Left lung (tissue), 10 donors: Measurements from ENCODE around the gene SND1. TPM values are rescaled to one million over a fixed set of nuclear protein-coding genes. Genes with fewer than 3 reads are reported as not detected.

Source experiments
- ATAC-seq: fragments of 200-7000 bp; cut with Tn5 transposase; one replicate; pipeline ENCODE4 v1.9.1; 2020; ENCODE audit warnings: moderate library complexity
- DNase-seq, 4 donors: peaks; one replicate each; pipeline ENCODE4 v3.0.0-alpha.2; 2013 to 2020
- H3K27ac ChIP-seq, 2 donors: fragments of 200-600 bp; sonication (generic) in 1 of 2; one replicate each; pipeline versions ENCODE4 v1.5.0 to v1.8.0; 2020 to 2021
- H3K27me3 ChIP-seq, 2 donors: fragments of 200-600 bp; sonication (generic) in 1 of 2; one replicate each; pipeline versions ENCODE4 v1.5.0 to v1.8.0; 2020 to 2021
- H3K36me3 ChIP-seq, 2 donors: fragments of 200-600 bp; sonication (generic) in 1 of 2; one replicate each; pipeline versions ENCODE4 v1.5.0 to v1.8.0; 2020 to 2021
- H3K4me1 ChIP-seq, 2 donors: fragments of 200-600 bp; one replicate each; pipeline ENCODE4 v1.8.0; 2021
- H3K4me3 ChIP-seq, 2 donors: fragments of 200-600 bp; sonication (generic) in 1 of 2; one replicate each; pipeline versions ENCODE4 v1.5.0 to v1.8.0; 2020 to 2021; ENCODE audit warnings: mild to moderate bottlenecking in 1 of 2
- H3K9me3 ChIP-seq, 2 donors: fragments of 200-600 bp; sonication (generic) in 1 of 2; one replicate each; pipeline versions ENCODE4 v1.5.0 to v1.8.0; 2020 to 2021
- intact Hi-C, 2 donors: fragments of 100-400 bp; cut with DNase I; formaldehyde crosslinking; loops; one replicate each; pipeline versions ENCODE4 v1.11.2 to v1.14.2; 2022
- polyA plus RNA-seq, 6 donors: library from polyadenylated mRNA; unstranded; fragments of 120-200 nt; gene quantifications; one replicate each; pipeline ENCODE4 v1.2.1, GENCODE V29; 2013; ENCODE audit not compliant: insufficient read length in 6 of 6
- total RNA-seq, 2 donors: library from RNA; stranded (reverse); fragmentation: NEBNext Ultra II Directional; extraction: Animal tissue kit (Norgen Biotek cat#: 25700); gene quantifications; one replicate each; pipeline ENCODE4 v1.2.1, GENCODE V29; 2021
- TF ChIP-seq, protein P1 (sequence below), 2 donors: fragments of 200-600 bp; sonication (generic) in 1 of 2; IDR thresholded peaks; one replicate each; pipeline versions ENCODE4 v1.5.0 to v1.8.0; 2021; ENCODE audit warnings: antibody characterized with exemption in 2 of 2
- donor health status: DM: no; HTN: yes; CAD: no.
- donor health status: DM: no; HTN: no; CAD: no.

The SND1 gene
- total and polyA plus RNA-seq, 8 donors: 141 to 229 (median 156) TPM

- peak within 1 kb of the TSS; percentile 19 to 92 for H3K27ac ChIP-seq
- H3K4me3 ChIP-seq: peak within 1 kb of the TSS; percentile 48 to 59
- peak in 3 of 4 donors; percentile 43 to 90 (median 52) for DNase-seq
- peaks cover 0 to 11% of the 10 kb centered on the region in 2 donors for H3K36me3 ChIP-seq
- H3K4me1 ChIP-seq: peaks cover 13 to 62% of the 10 kb centered on the region in 2 donors
- H3K9me3 ChIP-seq: no peaks in the 10 kb centered on the region
- peaks cover 0 to 7% of the 10 kb centered on the region in 2 donors for H3K27me3 ChIP-seq
- TF ChIP-seq, protein P1, sequence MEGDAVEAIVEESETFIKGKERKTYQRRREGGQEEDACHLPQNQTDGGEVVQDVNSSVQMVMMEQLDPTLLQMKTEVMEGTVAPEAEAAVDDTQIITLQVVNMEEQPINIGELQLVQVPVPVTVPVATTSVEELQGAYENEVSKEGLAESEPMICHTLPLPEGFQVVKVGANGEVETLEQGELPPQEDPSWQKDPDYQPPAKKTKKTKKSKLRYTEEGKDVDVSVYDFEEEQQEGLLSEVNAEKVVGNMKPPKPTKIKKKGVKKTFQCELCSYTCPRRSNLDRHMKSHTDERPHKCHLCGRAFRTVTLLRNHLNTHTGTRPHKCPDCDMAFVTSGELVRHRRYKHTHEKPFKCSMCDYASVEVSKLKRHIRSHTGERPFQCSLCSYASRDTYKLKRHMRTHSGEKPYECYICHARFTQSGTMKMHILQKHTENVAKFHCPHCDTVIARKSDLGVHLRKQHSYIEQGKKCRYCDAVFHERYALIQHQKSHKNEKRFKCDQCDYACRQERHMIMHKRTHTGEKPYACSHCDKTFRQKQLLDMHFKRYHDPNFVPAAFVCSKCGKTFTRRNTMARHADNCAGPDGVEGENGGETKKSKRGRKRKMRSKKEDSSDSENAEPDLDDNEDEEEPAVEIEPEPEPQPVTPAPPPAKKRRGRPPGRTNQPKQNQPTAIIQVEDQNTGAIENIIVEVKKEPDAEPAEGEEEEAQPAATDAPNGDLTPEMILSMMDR (IDR thresholded peaks at IDR 0.05): no peak
- intact Hi-C loops: no loop called here
- peak; percentile 56 for ATAC-seq
Observed at GRCh38 chr7:128030654-128031611, 378.9 kb downstream of the SND1 start, which contains the start of gene LRRC4. LRRC4 (minus strand) TSS chr7:128031437; CDS start chr7:128030640, 797 bp downstream.

DNA sequence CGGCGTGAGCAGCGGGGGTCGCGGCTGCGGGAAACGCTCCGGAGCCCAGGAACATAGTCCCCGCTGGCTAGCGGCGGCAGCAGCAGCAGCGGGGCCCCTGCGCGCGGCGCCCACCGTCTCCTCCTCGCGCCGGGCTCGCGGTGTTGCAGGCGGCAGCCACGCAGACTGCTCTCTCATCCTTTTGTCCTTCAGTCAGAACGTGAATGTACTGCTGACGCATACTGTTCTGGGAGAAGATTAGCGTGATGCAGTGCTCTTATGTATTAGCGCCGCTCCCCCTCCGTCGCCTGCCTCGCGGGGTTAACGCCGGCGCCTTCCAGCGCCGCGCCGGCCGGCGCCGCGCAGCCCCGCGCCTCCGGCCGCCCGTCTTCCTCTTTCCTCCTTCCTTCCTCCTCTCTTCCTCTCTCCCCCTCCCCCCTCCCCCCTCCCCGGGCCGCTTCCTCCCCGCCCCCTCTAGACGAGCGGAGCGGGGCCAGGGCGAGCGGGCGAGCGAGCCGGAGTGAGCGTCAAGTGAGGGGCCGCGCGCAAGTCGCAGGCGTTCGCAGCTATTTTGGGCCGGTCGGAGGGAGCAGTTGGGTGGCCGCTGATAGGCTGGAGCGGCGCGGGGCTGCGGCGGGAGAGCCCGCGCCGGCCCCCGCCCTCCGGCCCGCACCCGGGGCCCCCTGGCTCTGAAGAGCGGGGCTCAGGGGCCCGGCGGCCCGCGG, 380.1 kb downstream of the SND1 start:
- intact Hi-C loops: no loop called here
- Histone ChIP-seq H3K4me1 (peaks cover 7 to 51% of the 10 kb centered on the region in 2 donors), H3K27me3 (peaks cover 0 to 7% of the 10 kb centered on the region in 2 donors), H3K36me3 (peaks cover 0 to 11% of the 10 kb centered on the region in 2 donors), H3K4me3 (peak overlapping the region; percentile 48 to 59), H3K9me3 (no peaks in the 10 kb centered on the region), H3K27ac (peak overlapping the region; percentile 19 to 92)
- TF ChIP-seq, protein P1 (IDR thresholded peaks at IDR 0.05): peak; percentile 13 to 17
- ATAC-seq (peak; percentile 68), DNase-seq (peak; percentile 48 to 87 (median 72))

DNA sequence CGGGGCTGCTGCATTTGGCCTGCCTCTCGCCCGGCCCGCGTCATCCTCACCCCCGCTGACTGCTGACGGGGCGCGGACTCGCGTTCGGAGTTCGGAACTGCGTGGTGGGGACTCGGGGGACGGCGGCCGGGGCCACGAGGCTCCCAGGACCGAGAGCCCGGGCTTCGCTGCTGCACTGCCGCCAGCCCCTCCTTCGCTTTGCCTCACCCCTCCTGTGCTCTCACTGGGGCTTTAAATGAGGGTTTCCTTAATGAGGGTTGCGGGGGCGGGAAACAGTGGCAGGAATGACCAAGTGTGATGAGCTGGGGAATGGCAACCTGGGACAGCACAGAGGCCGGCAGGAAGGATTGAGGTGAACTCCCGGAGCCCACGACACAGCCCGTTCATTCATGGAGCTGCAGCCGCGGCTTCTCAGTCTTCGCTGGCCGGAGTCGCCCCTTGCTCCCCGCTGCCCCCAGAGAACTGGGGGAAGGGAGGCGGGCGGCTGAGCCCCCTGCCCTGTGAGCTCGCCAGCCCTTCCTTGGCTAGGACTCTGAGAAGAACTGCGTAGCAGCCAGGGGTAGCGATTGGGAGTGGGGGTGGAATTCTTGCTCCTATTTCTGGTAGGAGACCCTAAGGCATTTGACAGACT, 380.7 kb downstream of the SND1 start:
- intact Hi-C loops: no loop called here
- peaks cover 7 to 44% of the 10 kb centered on the region in 2 donors for H3K4me1 ChIP-seq
- H3K27me3 ChIP-seq: peaks cover 0 to 7% of the 10 kb centered on the region in 2 donors
- peak overlapping the region; percentile 48 to 59 for H3K4me3 ChIP-seq
- H3K27ac ChIP-seq: peak overlapping the region in 1 of 2 donors; percentile 92
- DNase-seq (peak in 2 of 4 donors; percentile 43 to 88), ATAC-seq (peak; percentile 27)
- TF ChIP-seq, protein P1 (IDR thresholded peaks at IDR 0.05): no peak
- peaks cover 0 to 11% of the 10 kb centered on the region in 2 donors for H3K36me3 ChIP-seq
- H3K9me3 ChIP-seq: no peaks in the 10 kb centered on the region

DNA sequence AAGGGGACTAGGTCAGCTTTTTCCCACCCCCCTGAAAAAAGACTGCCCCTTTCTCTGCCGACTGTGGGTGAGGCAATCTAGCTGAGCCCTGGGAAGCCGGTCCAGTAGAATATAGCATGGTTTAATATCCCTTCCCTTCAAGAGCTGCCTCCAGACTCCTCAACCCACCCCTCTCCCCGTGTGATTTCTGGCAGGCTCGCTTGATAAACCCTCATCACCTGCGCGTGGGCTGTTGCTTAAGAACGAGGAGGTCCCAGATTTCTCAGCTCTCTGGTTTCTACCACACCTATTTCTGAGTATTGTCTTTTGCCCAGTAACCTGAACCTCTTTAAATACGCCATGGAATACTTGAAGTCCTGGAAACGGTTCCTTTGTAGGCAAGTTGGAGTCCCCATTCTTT, 381.3 kb downstream of the SND1 start:
- DNase-seq (peak in 1 of 4 donors; percentile 35), ATAC-seq (peak; percentile 5)
- intact Hi-C loops: no loop called here
- Histone ChIP-seq H3K4me3 (no peak overlapping the region), H3K27ac (no peak overlapping the region), H3K27me3 (peaks cover 0 to 7% of the 10 kb centered on the region in 2 donors), H3K9me3 (no peaks in the 10 kb centered on the region), H3K36me3 (peaks cover 0 to 11% of the 10 kb centered on the region in 2 donors), H3K4me1 (peaks cover 7 to 39% of the 10 kb centered on the region in 2 donors)
- TF ChIP-seq, protein P1 (IDR thresholded peaks at IDR 0.05): no peak
